AG09309 (cell line): Measurements from ENCODE around the gene PCBP3.
"Not testable (repeated sequence)": the region's sequence is repeated elsewhere in the genome, so short reads cannot be mapped to it uniquely, and the experiment has no call there.

ENCODE experiments used
- DNase-seq: peaks from one replicate; pipeline ENCODE4 v3.0.0-alpha.2; 2010; ENCODE audit warnings: low read depth
- H3K4me3 ChIP-seq: 2 replicates; pipeline ENCODE4 v1.5.1; 2011; ENCODE audit warnings: mild to moderate bottlenecking, low read depth, low read length, moderate library complexity; ENCODE audit not compliant: control insufficient read depth
- TF ChIP-seq, protein P1 (sequence below): IDR thresholded peaks from 2 replicates; pipeline ENCODE4 v1.5.1; 2011; ENCODE audit warnings: mild to moderate bottlenecking, low read depth, low read length, inconsistent platforms; ENCODE audit not compliant: insufficient read depth, control insufficient read depth; ENCODE audit errors: missing control alignments

PCBP3 gene

GRCh38 chr21:45894906-45895777 lies 251.6 kb downstream of the PCBP3 start:
- TF ChIP-seq, protein P1, sequence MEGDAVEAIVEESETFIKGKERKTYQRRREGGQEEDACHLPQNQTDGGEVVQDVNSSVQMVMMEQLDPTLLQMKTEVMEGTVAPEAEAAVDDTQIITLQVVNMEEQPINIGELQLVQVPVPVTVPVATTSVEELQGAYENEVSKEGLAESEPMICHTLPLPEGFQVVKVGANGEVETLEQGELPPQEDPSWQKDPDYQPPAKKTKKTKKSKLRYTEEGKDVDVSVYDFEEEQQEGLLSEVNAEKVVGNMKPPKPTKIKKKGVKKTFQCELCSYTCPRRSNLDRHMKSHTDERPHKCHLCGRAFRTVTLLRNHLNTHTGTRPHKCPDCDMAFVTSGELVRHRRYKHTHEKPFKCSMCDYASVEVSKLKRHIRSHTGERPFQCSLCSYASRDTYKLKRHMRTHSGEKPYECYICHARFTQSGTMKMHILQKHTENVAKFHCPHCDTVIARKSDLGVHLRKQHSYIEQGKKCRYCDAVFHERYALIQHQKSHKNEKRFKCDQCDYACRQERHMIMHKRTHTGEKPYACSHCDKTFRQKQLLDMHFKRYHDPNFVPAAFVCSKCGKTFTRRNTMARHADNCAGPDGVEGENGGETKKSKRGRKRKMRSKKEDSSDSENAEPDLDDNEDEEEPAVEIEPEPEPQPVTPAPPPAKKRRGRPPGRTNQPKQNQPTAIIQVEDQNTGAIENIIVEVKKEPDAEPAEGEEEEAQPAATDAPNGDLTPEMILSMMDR, result no peak
- no peak for DNase-seq
- no peak overlapping the region for H3K4me3 ChIP-seq

DNA sequence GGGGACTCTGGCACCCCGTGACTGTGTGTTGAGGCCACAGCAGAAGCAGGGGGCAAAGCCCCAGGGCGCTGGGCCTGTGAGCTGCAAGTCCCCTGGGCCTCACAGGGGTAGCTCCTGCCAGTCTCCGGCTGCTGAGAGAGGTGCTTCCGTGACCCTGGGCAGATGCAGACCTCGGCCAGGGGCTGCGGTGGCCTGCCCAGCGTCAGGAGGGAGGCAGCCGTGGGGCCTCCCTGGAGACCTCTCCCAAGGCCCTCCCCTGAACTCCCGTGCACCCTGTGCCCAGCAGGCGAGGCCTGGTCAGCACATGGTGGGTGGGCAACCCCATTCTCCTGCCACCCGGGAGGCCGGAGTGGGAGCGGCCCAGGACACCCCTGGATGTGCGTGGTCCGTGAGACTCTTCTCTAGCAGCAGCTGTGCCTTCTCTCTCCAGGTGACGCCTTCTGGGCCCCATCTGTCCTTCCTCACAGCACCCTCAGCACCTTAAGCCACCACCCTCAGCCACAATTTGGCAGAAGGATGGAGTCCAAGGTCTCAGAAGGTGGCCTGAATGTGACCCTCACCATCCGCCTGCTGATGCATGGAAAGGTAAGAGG lies 252.3 kb downstream of the PCBP3 start:
- DNase-seq, result no peak
- TF ChIP-seq, protein P1, result no peak
- no peak overlapping the region for H3K4me3 ChIP-seq

GRCh38 chr21:45896431-45896830 lies 252.9 kb downstream of the PCBP3 start:
- not testable (repeated sequence) for DNase-seq, H3K4me3 ChIP-seq

GRCh38 chr21:45897191-45898027 lies 253.9 kb downstream of the PCBP3 start:
- TF ChIP-seq, protein P1, result no peak
- no peak overlapping the region for H3K4me3 ChIP-seq
- DNase-seq, result no peak

DNA sequence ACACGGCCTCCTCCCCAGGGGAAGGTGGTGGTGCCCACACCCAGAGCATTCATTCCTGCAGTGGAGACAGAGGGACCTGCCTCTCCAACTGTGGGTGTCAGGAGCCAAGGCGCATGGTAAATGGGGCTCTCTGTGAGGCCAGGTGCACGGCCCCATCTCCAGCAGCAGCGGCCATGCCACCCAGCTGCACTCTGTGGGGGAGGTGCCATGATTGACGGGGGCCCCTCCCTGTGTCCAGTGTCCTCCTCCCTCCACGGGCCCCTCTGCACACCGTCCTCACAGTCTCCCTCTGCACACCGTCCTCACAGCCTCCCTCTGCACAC lies 254.5 kb downstream of the PCBP3 start:
- H3K4me3 ChIP-seq, result no peak overlapping the region
- DNase-seq, result no peak
- TF ChIP-seq, protein P1, result no peak

DNA sequence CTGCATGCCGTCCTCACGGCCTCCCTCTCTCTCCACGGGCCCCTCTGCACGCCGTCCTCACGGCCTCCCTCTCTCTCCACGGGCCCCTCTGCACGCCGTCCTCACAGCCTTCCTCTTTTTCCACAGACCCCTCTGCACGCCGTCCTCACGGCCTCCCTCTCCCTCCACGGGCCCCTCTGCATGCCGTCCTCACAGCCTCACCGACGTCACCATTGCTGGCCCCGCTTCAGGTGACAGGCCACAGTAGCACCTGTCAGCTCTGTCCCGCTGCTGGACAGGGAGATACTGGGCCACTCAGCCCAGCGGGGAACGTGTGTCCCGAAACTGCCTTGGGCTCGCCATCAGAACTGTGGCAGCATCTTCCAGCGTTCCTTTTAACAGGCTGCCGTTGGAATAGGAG lies 255.3 kb downstream of the PCBP3 start:
- no peak for DNase-seq
- TF ChIP-seq, protein P1, result no peak

More for the DNA sequence above, 255.3 kb downstream of the PCBP3 start:
- H3K4me3 ChIP-seq, result no peak overlapping the region
